HT1080 (cell line): ENCODE results near the gene C10orf90. TPM values are rescaled to one million over a fixed set of nuclear protein-coding genes. Genes with fewer than 3 reads are reported as not detected.

Experiments
- DNase-seq: peaks from one replicate; pipeline ENCODE4 v3.0.0-alpha.2; 2015; ENCODE audit warnings: low read depth
- total RNA-seq: library from RNA; depleted of rRNA; stranded (reverse); fragments of >200 nt; shearing (Covaris generic); gene quantifications from 2 replicates; pipeline ENCODE4 v1.2.3, GENCODE V29; 2014

C10orf90 gene
- total RNA-seq, 1 experiment from 2014 or later, result not detected

- no peak for DNase-seq
These were observed 85.1 kb downstream of the C10orf90 start for GRCh38 chr10:126585249-126586017.

DNA sequence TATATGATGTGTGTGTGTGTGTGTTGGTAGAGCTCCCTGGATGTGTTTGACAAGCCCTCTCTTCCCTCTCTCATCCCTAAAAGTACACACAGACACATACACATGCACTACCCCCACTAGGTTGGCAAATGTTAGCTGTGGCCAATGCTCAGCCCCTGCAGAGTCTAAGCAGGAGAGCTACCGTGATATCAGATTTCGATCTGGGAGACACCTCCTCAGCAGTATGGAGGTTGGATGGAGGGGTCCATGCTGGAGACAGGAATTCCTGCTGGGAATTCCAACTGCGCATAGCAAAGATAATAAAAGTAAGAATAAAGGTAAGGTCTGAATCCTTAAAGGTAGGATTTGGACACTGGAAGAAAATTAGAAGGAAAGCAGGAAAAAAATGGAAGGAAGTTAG lies 85.7 kb downstream of the C10orf90 start:
- no peak for DNase-seq

- no peak for DNase-seq
These were observed 86.8 kb downstream of the C10orf90 start for GRCh38 chr10:126583552-126584200.

DNA sequence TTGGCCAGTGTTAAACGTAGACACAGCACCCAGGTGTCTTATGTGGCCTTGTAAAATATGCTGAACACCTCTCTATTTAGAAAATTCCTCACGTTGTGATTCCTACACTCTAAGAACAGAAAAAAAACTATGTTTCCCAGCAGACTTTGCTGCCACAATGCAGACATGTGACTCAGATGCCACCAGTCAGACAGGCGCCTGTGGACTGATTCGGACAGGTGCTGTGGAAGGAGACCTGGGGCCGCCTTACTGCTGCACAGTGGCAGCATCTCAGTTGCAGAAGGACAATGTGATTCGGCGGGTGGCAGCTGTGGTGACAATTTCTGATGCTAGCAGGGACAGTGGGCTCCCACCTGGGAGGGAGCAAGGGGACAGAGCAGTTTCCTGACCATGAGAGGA lies 88.8 kb downstream of the C10orf90 start:
- no peak for DNase-seq

DNA sequence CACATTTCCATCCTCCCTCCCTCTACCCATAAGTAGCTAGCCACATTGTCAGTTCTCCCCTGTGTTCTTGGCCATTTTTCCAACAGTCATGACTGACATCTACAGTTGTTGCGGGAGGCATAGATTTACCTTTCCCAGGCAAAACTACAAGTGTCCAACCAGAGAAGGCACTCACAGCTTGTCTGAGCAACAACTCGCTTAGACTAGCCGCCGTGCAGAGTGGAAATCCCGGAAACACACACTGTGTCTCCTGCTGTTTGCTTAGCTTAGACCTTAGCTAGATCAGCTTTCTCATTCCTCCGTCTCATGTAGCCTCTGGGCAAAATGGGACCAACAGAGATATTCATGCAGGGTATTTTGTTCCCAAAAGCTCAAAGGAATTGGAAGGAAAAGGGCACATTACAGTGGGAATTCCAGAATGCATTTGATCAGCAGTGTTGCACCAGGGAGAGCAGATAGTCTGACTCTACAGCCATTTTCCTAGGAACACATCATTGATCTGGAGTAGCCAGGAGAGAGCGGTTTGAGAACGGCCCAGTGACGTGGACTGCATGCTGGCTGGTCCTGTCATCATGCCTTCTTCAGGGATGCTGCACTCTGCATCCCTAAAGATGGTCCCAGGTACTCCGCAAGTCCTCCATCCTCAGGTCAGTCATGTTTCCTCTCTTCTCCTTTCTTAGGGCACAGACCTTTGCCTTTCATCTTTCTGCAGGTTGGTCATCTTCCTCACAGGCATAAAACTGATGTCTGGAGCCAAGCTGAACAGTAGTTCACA lies 89.4 kb downstream of the C10orf90 start:
- DNase-seq, result no peak

GRCh38 chr10:126576336-126576735 lies 94.2 kb downstream of the C10orf90 start:
- DNase-seq, result peak; percentile 60

DNA sequence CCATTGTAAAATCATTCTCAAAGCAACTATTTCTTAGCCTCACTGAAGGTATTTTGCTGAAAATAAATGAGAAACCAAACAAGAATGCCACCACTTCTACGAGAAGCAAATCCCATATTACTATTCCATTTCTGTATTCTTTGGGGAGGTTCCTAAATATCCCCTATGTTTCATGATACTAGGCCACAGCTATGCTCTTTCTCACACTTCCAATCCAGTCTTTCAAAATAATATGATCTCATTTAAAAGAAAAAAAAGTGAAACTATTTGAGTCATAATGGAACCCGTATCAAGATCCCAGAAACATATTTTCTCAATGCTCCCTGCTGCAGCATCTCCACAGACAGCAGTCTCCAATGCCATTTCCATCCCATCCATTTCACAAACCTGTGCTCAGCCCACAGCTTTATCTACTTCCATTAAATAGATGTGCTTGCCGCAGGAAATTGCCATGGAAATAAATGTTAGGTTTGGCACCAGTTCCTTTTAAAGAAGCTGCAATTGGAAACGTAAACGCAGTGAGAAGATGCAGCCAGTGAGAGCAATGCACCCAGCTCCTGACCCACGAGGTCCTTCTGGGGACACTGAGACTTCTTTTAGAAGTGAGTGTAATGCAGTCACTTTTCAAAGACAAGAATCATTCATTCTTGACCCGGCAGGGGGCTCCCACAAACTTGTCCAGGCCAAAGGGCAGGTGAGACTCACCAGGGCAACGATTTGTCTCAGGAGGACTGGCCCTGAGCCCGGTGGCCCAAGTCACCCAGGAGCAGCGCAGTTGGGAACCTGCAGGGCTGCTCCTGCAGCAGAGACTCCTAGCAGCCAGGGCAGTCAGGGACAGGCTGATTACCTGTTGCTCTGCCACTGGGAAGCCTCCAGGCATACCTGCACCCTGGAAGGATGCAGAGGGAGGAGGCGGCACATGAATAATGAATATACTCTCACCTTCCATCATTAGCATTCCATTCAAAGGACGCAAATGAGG lies 99.6 kb downstream of the C10orf90 start:
- no peak for DNase-seq

GRCh38 chr10:126570245-126570570 lies 100.3 kb downstream of the C10orf90 start:
- no peak for DNase-seq

DNA sequence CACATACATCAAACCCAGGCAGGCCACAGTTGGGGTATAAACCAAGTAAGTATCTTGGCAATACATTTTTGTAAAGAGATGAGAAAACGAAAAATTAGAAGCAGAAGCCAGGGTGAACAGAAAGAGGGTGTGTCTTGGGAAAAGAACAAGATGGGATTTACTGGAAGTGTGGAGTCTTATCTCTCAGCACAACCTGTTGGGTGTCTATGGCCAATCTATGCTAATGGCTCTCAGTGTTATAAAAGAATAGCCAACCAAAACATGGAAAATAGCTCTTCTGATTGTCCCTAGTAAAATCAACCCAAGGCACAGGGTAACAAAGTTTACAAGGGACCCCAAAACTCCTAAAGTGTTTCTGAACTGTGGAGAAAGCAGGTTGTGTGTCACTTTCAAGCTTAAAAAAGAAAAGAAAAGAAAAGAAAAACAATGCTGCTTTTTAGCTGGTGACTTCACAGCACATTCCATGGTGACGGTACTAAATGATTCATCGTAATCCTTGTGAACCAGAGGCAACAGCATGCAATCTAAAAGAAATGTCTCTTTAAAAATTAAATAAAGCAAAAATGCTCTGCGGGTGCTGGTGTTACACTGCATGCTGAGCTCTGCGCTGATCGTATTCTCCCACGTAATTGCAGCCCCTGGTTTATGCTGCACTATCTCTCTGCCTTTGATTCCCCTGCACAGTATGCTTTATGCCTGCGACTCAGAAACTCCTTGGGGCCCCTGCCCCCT lies 100.8 kb downstream of the C10orf90 start:
- DNase-seq, result peak; percentile 74

DNA sequence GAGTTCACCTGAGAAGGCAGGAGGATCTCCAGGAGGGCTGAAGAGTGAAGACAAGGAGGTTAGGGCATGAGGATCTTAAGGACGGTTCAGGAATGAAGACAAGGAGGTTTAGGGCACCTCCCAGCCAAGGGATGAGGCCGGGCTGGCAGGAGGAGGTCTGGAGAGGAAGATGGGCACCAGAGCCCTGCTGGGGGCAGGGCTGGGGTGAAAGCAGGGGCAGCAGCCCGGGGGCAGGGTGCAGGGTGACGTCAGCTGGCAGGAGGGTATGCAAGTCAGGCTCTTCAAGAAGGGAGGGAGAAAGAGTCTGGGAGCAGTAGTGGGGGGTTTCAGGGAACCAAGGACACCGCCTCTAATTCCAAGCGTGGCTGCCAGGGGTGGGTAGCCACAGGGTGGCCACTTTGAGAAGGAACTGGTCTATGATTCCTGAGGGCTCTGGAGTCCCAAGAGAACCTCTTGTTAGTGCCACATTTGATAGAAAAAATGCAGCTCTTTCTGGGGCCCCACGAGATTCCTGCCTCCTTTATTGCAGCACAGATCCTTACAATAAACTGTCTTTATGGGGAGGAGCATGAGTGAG lies 101.6 kb downstream of the C10orf90 start:
- no peak for DNase-seq

- no peak for DNase-seq
These were observed 104.6 kb downstream of the C10orf90 start for GRCh38 chr10:126565871-126566270.

GRCh38 chr10:126565441-126565840 lies 105.1 kb downstream of the C10orf90 start:
- no peak for DNase-seq

DNA sequence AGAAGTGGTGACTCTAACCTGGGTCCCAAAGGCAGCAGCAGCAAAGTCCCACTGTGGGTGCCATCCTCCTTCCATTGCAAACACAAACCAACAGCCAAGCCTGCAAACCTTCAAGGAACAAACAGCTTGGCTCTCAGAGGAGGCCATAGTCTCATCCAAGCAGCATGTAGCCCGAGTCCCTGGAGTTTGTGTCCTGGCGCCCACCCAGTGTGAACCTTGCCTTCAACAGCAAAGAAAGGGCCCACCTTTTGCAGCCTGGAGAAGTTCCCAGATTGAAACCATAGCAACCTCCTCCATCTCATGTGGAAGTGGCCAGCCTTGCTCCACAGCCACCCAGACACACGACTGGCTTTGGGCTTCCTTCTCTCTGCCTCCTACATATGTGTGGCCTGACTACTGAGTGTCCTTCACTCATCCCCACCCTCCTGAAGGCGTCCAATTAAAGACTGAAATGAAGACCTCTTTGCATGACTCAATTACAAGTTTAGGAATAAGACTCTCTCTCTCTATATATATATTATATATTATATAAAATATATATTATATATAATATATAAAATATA lies 106.1 kb downstream of the C10orf90 start:
- DNase-seq, result no peak

- no peak for DNase-seq
These were observed 107.1 kb downstream of the C10orf90 start for GRCh38 chr10:126563361-126563760.

DNA sequence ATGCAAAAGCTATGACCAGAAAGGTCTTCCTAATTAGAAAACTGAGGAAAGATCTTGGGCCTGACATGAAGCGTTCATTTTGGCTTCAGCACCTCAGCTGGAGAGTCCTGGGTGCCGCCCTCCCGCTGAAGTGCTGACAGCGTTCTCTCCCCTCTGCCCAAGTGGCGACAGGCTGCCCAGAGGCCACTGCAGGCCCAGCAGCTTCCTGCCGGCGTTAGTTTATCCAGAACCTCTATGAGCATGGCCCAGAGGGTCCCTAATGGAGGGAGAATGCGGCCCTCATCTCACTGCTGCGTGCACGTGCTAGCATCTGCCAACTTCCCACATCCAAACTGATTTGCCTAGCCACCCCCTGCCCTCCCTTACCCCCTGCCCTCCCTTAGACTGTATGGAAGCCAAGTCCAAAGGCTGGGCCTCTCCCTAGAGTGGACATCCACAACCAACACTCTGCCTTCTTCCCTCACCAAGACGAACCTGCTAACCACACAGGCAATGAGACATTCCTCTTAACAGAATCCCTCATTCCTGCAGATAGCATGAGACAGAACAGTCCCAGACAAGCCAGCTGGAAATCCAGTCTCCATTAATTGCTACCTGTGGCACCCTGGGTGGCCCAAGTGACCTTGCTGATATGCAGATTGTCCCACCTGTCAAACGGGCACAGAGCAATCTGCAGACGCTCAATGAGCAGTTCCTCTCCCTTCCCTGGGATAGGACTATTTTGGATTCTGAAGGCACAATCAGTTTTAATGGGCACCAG lies 108.4 kb downstream of the C10orf90 start:
- no peak for DNase-seq

GRCh38 chr10:126561294-126561920 lies 109.1 kb downstream of the C10orf90 start:
- DNase-seq, result no peak

GRCh38 chr10:126558881-126559280 lies 111.6 kb downstream of the C10orf90 start:
- no peak for DNase-seq

DNA sequence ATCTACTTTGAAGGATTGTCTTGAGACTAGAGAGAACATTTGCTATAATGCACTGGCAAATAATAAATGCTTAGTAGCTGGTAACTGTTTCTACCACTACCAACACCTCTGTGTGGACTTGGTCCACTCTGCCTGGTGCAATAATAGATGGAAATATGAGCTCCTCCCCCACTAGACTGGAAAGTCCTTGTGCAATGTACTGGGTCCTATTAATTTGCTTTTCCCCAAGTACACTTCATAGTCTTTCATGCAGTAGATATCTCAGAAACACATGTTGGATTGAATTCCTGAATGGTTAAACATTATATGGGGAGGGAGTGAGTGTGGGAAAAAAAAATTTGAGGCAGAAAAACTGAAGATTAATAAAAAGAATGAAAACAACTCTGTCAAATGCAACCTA lies 119.3 kb downstream of the C10orf90 start:
- DNase-seq, result no peak

GRCh38 chr10:126550586-126550985 lies 119.9 kb downstream of the C10orf90 start:
- peak; percentile 44 for DNase-seq
